Stimulated activated CD8-positive, alpha-beta memory T cell treated with anti-CD3 and anti-CD28 coated beads, Interleukin-2, amount 100 ng/mL, for 1 hour (primary cell): ENCODE results near the gene MX2.
"Not testable (repeated sequence)": the region's sequence is repeated elsewhere in the genome, so short reads cannot be mapped to it uniquely, and the experiment has no call there.

Experiments used
- DNase-seq, 2 donors: peaks; one replicate each; pipeline ENCODE4 v3.0.0-alpha.2; 2020; ENCODE audit warnings: low read depth in 2 of 2

The MX2 gene

DNA sequence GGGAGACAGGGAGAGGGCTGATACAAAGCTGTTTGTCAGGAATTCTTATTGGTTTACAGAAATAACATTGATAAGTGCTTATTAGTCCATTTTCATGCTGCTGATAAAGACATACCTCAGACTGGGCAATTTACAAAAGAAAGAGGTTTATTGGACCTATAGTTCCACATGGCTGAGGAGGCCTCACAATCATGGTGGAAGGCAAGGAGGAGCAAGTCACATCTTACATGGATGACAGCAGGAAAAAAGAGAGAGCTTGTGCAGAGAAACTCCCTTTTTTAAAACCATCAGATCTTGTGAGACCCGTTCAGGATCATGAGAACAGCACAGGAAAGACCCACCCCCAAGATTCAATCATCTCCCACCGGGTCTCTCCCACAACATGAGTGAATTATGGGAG lies 55.7 kb downstream of the MX2 start:
- DNase-seq, result not testable (repeated sequence)

DNA sequence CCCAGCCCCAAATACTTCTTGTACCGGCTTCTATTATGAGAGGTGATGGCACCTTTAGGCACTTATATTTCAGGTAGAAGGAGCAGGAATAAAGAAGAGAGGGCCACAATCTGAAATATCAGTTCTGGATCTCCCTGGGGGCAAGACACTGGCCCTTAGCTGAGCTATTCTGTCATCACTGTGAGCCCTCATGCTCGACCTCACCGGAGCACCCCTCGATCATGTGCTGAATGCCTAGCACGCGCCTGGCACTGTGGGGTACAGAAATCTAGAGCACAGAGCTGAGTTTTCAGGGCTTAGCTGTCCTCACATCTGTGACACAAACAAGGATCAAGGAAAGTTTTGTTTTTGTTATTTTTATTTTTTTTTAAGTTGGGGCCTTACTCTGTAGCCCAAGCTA lies 56.6 kb downstream of the MX2 start:
- no peak for DNase-seq

DNA sequence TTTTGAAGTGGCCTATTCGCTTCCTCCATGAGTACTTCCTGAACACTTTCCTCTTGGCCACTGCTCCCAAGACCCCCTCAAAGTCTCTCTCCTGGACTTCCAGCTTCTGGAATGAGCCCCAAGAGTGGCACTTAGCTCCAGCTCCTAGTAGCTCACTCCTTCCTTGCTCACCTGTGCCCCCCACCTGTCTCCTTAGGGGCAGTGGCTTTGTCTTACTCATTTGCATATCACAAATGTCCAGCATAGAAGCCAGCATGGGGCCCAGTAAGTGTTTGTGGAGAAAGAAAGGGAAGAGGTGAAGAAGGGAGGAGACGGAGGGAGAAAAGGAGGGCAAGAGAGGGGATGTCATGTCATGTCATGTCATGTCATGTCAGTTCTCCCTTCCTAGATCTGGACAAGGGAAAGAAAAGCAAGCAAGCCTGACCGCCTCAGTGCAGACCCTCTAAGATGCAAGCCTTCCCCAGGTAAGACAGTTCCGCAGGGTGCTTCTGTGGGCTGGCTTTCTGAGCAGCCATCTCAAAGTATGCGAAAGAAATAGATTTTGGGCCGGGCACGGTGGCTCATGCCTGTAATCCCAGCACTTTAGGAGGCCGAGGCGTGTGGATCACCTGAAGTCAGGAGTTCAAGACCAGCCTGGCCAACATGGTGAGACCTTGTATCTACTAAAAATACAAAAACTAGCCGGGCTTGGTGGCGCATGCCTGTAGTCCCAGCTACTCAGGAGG lies 57.3 kb downstream of the MX2 start:
- no peak for DNase-seq

DNA sequence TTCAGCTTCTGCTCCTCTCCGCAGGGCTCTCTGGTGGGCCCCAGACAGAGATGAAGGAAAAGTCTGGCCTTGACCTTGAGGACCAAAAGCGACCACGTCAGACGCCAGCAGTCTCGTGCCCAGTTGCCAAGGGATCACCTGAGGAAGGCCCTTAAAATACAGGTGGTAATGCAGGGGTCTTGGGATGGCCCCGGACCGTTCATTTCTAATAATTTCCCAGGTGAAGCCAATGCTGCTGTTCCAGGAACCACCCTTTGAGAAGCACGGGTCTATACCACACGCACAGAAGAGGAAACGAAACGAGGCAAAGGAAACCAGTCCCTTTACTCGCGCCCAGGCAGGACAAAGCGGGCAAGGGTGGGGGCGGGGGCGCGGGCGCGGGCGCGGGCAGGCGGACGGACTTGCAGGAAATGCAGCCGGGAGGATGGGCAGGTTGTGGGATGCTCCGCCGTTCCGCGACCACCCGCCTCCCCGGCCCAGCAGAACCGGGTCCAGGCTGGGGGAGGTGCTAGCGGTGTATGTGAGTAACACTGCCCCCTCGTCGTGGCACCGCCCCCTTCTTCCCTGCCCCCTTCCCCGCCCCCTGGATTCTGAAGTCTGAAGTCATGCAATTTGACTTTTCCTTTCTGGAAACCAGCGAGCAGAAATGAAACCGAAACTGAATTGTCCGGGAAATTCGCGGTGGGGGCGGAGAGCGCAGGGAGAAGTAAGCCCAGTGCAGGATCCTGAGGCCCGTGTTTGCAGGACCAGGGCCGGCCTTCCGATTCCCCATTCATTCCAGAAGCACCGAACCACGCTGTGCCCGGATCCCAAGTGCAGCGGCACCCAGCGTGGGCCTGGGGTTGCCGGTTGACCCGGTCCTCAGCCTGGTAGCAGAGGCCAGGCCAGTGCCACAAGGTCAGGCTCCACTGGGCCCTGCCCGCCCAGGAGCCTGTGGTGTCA lies 58.4 kb downstream of the MX2 start:
- DNase-seq, result peak; percentile 21 to 56

DNA sequence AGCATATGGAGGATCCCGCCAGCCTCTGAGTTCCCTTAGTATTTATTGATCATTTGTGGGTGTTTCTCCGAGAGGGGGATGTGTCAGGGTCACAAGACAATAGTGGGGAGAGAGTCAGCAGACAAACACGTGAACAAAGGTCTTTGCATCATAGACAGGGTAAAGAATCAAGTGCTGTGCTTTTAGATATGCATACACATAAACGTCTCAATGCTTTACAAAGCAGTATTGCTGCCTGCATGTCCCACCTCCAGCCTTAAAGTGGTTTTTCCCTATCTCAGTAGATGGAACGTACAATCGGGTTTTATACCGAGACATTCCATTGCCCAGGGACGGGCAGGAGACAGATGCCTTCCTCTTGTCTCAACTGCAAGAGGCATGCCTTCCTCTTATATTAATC lies 59.2 kb downstream of the MX2 start:
- DNase-seq, result not testable (repeated sequence)

DNA sequence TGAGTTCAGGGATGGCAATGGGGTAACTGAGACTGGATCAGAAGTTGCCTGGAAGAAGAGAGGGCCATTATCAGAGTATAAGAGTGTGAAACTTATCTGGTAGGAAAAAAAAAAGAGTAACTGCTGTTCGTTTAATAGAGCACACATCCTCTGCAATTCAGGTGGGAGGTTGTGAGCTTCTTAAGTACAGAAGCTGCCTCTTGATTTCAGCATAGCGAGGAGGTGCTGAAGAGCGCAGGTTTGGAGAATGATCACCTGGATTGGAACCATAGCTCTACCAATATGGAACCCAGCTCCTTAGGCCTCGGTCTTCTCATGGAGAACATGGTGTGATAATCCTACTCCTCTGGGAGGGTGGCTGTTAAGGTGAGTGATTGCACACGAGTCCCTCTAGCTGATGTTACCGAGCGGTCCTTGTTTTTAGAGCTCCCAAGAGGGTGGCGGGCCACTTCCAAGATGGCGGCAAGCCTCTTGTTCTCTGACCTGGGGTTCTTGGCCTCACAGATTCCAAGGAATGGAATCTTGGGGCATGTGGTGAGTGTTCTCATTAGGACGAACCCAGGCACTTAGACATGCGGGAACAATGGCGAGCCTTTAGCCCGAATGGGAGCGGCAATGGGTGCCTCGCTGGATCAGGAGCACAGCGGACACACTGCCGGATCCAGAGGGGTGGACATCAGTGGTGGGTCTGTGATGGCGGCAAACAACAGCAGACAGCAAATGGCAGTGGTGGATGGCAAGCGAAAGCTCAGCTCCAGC lies 60.9 kb downstream of the MX2 start:
- DNase-seq, result no peak

DNA sequence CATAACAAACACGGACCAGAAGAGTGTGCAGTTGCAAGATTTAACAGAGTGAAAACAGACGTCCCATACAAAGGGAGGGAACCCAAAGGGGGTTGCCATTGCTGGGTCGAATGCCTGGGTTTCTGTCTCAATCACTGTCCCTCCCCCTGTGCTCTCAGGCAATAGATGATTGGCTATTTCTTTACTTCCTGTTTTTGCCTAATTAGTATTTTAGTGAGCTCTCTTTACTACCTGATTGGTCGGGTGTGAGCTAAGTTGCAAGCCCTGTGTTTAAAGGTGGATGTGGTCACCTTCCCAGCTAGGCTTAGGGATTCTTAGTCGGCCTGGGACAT lies 61.4 kb downstream of the MX2 start:
- not testable (repeated sequence) for DNase-seq

DNA sequence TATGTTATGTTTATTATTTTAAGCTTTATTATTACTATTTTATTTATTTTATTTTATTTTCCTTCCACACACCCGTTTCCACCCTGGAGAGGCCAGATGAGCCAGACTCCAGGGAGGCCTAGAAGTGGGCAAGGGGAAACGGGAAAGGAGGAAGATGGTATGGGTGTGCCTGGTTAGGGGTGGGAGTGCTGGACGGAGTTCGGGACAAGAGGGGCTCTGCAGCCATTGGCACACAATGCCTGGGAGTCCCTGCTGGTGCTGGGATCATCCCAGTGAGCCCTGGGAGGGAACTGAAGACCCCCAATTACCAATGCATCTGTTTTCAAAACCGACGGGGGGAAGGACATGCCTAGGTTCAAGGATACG lies 63.7 kb downstream of the MX2 start:
- no peak for DNase-seq

DNA sequence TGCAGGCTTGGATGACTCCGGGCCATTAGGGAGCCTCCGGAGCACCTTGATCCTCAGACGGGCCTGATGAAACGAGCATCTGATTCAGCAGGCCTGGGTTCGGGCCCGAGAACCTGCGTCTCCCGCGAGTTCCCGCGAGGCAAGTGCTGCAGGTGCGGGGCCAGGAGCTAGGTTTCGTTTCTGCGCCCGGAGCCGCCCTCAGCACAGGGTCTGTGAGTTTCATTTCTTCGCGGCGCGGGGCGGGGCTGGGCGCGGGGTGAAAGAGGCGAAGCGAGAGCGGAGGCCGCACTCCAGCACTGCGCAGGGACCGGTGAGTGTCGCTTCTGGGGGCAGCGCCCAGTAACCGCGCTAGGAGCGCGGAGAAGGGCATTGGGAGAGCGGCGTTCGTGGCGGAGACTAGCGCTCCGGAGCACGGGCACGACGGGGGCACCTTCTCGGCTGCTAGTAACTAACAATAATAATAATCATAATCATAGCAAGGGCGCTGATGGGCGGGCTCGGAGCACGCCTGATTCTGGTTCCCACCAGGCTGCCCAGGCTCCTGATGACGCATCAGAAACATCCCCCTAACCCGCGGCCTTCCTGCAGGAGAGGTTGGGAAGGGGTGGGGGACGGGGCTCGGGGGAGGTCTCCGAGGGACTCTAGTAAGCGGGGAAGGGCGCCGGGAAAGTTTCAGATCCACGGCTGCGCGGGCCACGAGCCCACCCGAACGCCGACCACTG lies 64.3 kb downstream of the MX2 start, which contains the start of gene MX1:
Gene MX1 (plus strand): TSS at position 286 of the 722 bp plus-strand sequence. CDS start 5,832 bp downstream, outside the sequence.
- DNase-seq, result peak; percentile 72 to 91

DNA sequence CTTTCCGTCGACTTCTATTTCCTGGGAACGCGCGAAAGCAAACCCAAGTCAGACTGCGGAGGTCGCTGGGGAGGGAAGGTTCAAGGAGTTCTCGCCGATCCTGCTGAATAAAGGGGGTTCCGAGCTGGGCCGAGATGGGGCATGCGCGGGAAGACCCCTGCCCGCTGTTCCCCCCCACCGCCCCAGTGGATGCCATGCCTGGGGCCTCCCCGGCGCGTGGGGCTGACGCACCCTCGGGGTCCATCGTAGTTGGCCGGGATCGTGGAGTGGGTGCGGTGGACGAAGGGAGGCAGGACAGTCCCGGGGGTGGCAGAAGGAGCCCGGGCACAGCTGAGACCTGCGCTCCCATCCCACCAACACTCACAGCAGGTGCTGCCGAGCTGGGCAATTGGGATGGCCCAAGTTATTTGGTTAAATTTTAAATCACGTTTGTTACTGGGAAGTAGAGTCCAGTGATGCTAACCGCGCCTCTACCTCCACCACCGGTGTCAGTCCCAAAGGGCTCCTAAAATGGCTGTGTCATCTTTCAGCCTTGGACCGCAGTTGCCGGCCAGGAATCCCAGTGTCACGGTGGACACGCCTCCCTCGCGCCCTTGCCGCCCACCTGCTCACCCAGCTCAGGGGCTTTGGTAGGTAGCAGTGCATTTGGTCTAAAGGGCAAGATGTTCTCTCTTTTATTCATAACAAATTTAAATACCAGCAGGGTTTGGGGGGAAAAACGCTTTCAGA lies 65.0 kb downstream of the MX2 start:
- DNase-seq, result no peak

DNA sequence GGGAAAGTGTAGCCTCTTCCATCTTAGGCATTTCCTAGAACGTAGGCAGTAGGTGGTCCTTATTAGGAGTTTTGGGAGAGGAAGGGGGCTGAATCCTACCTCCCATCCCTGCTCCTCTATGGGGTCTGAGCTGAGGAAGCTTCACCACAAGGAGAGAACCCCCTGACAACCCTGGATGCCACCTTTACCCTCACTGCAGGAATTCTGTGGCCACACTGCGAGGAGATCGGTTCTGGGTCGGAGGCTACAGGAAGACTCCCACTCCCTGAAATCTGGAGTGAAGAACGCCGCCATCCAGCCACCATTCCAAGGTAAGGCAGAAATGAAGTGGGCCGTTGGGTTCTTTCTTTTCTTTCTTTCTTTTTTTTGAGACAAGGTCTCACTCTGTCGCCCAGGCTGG lies 65.7 kb downstream of the MX2 start:
- no peak for DNase-seq

DNA sequence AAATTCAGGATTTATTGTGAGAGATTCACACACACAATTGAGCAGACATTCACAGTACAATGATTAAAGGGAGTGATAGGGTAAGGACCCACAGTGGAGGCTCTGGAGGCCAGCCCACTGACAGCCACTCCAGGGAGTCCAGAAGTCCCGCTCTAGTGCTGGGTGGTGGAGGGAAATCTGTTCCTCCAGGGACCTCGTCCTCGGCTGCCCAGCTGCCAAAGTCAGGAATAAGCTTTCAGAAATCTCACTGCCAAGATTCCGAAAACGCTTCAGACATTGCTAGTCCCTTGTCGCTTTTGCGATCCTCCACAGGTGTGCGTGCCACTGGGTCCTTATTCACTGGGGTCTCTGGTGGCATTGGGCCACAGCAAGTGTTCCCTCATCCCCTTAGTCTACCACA lies 66.5 kb downstream of the MX2 start:
- no peak for DNase-seq

DNA sequence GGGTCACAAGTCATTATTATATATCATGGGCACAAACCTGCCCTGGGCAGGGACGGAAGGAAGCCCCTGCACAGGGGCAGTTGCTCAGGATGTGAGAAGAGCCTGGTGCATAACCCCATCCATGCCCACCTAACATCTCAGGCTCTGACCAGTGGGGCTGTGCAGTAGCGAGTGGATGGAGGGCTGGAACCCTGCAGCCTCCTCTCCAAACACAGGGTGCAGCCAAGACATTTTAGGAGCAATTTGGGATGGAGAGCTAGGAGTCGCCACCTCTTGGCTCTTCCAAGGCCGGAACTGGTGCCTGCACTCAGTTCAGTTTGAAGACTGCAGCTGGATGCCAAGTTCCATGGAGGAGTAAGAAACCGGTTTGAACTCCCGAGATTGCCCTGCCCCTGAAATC lies 67.0 kb downstream of the MX2 start:
- no peak for DNase-seq

DNA sequence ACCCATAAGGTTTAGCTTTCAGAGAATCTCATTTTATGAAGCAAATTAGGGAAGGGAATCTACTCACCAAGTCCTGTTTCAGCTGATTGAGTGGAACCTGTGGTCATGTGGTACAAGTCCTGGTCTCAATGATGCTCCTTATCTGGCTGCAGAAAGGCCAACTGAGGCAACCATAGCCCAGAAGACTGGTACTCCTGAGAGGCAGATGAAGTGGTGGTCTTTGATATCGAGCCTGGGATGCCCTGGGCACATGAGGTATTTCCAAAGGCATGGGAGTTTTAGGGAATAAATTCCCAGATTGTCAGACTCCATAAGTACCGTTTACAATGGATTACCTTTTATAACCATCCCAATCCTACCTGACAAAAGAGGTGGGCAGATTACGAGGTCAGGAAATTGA lies 67.5 kb downstream of the MX2 start:
- DNase-seq, result no peak

DNA sequence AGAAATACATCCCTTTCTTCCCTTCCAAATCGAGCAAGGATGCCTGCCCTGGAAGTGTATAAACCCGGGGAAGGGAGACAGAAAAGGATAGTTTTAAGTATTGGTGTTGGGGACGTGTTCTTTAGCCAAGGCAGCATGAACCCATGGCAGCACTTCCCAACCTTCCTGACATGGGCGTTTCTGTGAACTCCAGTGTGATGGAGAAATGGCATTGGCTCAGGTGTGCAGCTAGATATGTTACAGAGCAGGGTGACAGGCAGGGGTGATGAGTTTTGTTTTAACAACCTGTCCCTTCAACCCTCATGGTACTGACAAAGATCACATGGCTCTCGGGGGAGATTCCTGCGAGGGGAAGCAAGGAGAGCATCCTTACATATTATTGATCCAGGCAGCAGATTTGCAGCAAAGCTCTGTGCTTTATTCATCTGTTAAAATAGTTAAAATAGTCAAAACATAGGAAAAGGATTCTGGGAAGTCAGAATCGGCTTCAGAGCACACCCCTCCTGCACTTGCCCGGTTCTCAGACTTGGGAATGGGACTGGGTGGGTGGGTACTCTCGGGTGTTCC lies 68.2 kb downstream of the MX2 start:
- DNase-seq, result no peak

DNA sequence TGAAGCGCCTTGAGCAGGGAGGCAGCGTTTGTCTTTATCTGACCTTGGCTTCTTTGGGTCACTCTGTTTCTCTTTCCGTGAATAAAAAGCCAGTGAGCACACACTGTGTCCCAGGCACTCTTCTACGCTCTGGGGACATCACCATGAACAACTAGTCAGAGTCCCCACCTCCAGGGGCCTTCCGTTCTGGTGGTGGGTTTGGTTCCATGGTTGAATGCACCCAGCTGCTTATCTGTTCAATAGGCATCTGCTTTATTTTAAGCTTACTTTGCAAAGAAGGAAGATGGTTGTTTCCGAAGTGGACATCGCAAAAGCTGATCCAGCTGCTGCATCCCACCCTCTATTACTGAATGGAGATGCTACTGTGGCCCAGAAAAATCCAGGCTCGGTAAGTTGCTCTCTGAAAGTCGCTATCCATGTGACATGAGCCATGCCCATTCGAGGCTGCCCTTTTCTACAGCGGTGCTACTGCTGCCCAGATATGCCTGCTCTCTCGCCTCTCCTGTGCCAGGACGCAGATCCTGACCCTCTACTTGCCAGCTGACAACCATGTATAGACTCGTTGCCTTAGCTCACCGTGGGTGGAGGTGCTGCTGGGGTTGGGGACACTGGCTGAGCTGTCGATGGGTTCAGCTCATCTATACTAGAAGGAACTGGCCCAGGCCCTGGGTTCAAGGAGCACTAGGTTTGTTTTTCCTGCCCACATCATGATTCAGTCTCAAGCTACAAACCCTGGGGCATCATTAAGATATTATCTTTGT lies 70.1 kb downstream of the MX2 start:
- no peak for DNase-seq

DNA sequence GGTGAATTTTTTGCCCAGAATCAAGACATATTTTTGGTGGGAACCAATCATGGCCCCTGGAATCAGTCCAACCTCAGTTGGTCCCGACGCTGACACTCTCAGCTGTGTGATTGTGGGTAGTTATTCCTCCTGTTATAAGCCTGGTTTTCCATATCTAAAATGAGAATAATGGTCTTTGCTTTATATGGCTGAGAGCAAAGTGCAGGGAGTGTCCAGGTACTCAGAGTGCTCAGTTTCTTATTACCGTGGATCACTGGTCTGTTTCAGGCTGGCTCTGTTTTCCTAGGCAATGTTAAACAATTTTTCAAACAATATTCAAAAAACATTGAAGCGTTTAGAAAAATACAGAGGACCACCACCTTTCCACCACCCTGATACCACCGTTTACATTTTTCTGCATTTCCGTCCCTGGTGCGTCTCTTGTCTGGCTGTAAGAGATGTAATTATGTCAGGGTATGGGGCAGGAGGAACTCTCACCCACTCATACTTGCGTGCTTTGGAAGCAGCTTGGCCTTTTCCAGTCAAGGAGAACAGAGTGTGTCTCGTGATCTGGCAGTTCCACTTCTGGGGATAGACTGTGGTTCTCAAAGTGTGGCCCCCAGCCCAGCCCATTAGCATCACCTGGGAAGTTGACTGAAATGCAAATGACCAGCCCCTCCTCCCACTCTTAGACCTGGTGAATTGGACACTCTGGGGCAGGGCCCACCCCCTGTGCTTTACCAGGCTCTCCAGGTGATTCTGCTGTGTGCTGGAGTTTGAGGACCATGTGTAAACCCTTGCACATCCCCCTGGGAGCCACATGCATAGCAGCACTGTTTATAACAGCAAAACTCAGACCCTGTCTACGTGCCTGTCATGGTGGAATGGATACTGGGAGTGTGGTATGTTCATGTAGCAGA lies 71.0 kb downstream of the MX2 start:
- no peak for DNase-seq

DNA sequence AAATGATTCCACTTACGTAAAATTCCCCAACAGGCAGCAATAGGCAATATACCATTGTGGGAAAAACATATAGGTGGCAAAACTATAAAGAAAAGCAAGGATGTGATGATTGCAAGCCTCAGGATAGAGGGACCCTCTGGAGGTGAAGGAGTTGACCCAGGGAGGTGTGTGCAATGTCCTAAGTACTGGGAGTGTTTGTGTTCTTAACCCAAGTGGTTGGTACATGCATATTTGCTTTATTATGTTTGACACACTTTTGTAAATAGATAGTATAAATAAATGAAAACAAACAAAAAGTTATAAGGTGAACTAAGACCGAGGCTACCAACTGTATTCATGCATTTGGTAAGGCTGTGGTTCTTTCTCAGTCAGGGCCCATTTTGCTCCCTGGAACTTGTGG lies 71.7 kb downstream of the MX2 start:
- DNase-seq, result no peak

DNA sequence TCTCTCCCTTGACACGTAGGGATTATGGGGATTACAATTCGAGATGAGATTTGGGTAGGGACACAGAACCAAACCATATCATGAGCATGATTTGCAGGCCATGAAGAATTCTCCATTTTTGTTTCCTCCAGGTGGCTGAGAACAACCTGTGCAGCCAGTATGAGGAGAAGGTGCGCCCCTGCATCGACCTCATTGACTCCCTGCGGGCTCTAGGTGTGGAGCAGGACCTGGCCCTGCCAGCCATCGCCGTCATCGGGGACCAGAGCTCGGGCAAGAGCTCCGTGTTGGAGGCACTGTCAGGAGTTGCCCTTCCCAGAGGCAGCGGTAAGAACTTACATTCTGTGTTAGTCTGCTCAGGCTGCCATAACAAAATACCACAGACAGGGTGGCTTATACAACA lies 73.9 kb downstream of the MX2 start:
- DNase-seq, result no peak
